SK-N-SH treated with all-trans-retinoic acid at 6 μM for 48 hours (cell line): ENCODE data around the gene BTNL9.

Source experiments
- ATAC-seq: fragments of 200-7000 bp; cut with Tn5 transposase; 3 replicates; pipeline ENCODE4 v1.9.1; 2020; ENCODE audit warnings: mild to moderate bottlenecking, moderate library complexity
- ARNTL ChIP-seq: fragments of 450-650 bp; formaldehyde crosslinking; IDR thresholded peaks from 2 replicates; pipeline ENCODE4 v1.5.0; 2020; ENCODE audit warnings: low read depth, mild to moderate bottlenecking, moderate library complexity, borderline replicate concordance
- CREB5 ChIP-seq: fragments of 250-450 bp; sonication (Bioruptor Pico); IDR thresholded peaks from 2 replicates; pipeline ENCODE4 v1.5.1; 2020; ENCODE audit warnings: low read depth, mild to moderate bottlenecking, moderate library complexity
- CSRNP3 ChIP-seq: fragments of 250-450 bp; sonication (Bioruptor Pico); IDR thresholded peaks from 2 replicates; pipeline ENCODE4 v1.5.1; 2021; ENCODE audit warnings: mild to moderate bottlenecking, moderate library complexity
- GLIS3 ChIP-seq: fragments of 250-450 bp; sonication (Bioruptor Pico); IDR thresholded peaks from 2 replicates; pipeline ENCODE4 v1.5.0; 2020; ENCODE audit warnings: mild to moderate bottlenecking, moderate library complexity
- ISL1 ChIP-seq: fragments of 250-450 bp; sonication (Bioruptor Pico); IDR thresholded peaks from 2 replicates; pipeline ENCODE4 v2.1.2; 2022; ENCODE audit warnings: mild to moderate bottlenecking, moderate library complexity
- OSR1 ChIP-seq: fragments of 250-450 bp; sonication (Bioruptor Pico); IDR thresholded peaks from 2 replicates; pipeline ENCODE4 v1.8.0; 2022; ENCODE audit warnings: moderate library complexity, mild to moderate bottlenecking, inconsistent platforms
- PPARA ChIP-seq: fragments of 250-450 bp; sonication (Bioruptor Pico); IDR thresholded peaks from 2 replicates; pipeline ENCODE4 v1.5.0; 2020; ENCODE audit warnings: mild to moderate bottlenecking, borderline replicate concordance
- RARB ChIP-seq: fragments of 250-450 bp; sonication (Bioruptor Pico); IDR thresholded peaks from 2 replicates; pipeline ENCODE4 v1.8.0; 2021; ENCODE audit warnings: mild to moderate bottlenecking, moderate library complexity
- SNAI2 ChIP-seq: fragments of 250-450 bp; sonication (Bioruptor Pico); IDR thresholded peaks from 2 replicates; pipeline ENCODE4 v1.5.0; 2020; ENCODE audit warnings: mild to moderate bottlenecking, moderate library complexity
- TCF4 ChIP-seq: fragments of 250-450 bp; sonication (Bioruptor Pico); IDR thresholded peaks from 2 replicates; pipeline ENCODE4 v1.8.0; 2021; ENCODE audit warnings: mild to moderate bottlenecking, moderate library complexity, borderline replicate concordance
- TOX ChIP-seq: fragments of 250-450 bp; sonication (Bioruptor Pico); IDR thresholded peaks from 2 replicates; pipeline ENCODE4 v1.8.0; 2021; ENCODE audit warnings: mild to moderate bottlenecking, moderate library complexity, borderline replicate concordance
- TSHZ2 ChIP-seq: fragments of 250-450 bp; sonication (Bioruptor Pico); IDR thresholded peaks from 2 replicates; pipeline ENCODE4 v1.5.0; 2020; ENCODE audit warnings: mild to moderate bottlenecking, moderate library complexity
- ZNF8 ChIP-seq: fragments of 450-650 bp; formaldehyde crosslinking; IDR thresholded peaks from 2 replicates; pipeline ENCODE4 v1.5.0; 2020; ENCODE audit warnings: mild to moderate bottlenecking, moderate library complexity
- TF ChIP-seq, protein P1 (sequence below): fragments of 250-450 bp; sonication (Bioruptor Pico); IDR thresholded peaks from 2 replicates; pipeline ENCODE4 v1.8.0; 2021; ENCODE audit warnings: low read depth, mild to moderate bottlenecking, moderate library complexity, borderline replicate concordance
- TF ChIP-seq, protein P2 (sequence below): fragments of 250-450 bp; sonication (Bioruptor Pico); IDR thresholded peaks from 2 replicates; pipeline ENCODE4 v1.8.0; 2020; ENCODE audit warnings: mild to moderate bottlenecking, moderate library complexity, borderline replicate concordance

The BTNL9 gene

GRCh38 chr5:181050016-181050415, 9.9 kb downstream of the BTNL9 start:
- ATAC-seq, result no peak
- TF ChIP-seq ISL1 (no peak), OSR1 (CRISPR knock-in tag) (no peak), SNAI2 (CRISPR knock-in tag) (no peak), PPARA (no peak), ARNTL (no peak), CREB5 (CRISPR knock-in tag) (no peak), TSHZ2 (CRISPR knock-in tag) (no peak), GLIS3 (CRISPR knock-in tag) (no peak), CSRNP3 (CRISPR knock-in tag) (no peak)

- TF ChIP-seq TSHZ2 (CRISPR knock-in tag), result no peak
- no peak for TF ChIP-seq CREB5 (CRISPR knock-in tag)
- ATAC-seq, result no peak
These were observed 12.0 kb downstream of the BTNL9 start for GRCh38 chr5:181051841-181052671.

GRCh38 chr5:181052672-181053487, 12.8 kb downstream of the BTNL9 start:
- TF ChIP-seq, protein P1, sequence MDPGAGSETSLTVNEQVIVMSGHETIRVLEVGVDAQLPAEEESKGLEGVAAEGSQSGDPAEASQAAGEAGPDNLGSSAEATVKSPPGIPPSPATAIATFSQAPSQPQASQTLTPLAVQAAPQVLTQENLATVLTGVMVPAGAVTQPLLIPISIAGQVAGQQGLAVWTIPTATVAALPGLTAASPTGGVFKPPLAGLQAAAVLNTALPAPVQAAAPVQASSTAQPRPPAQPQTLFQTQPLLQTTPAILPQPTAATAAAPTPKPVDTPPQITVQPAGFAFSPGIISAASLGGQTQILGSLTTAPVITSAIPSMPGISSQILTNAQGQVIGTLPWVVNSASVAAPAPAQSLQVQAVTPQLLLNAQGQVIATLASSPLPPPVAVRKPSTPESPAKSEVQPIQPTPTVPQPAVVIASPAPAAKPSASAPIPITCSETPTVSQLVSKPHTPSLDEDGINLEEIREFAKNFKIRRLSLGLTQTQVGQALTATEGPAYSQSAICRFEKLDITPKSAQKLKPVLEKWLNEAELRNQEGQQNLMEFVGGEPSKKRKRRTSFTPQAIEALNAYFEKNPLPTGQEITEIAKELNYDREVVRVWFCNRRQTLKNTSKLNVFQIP, result no peak
- no peak for TF ChIP-seq CREB5 (CRISPR knock-in tag)
- TF ChIP-seq RARB, result no peak
- no peak for TF ChIP-seq TOX (CRISPR knock-in tag)
- TF ChIP-seq TCF4 (CRISPR knock-in tag), result no peak
- TF ChIP-seq ISL1, result no peak
- no peak for TF ChIP-seq ZNF8 (CRISPR knock-in tag)
- TF ChIP-seq GLIS3 (CRISPR knock-in tag), result no peak
- TF ChIP-seq, protein P2, sequence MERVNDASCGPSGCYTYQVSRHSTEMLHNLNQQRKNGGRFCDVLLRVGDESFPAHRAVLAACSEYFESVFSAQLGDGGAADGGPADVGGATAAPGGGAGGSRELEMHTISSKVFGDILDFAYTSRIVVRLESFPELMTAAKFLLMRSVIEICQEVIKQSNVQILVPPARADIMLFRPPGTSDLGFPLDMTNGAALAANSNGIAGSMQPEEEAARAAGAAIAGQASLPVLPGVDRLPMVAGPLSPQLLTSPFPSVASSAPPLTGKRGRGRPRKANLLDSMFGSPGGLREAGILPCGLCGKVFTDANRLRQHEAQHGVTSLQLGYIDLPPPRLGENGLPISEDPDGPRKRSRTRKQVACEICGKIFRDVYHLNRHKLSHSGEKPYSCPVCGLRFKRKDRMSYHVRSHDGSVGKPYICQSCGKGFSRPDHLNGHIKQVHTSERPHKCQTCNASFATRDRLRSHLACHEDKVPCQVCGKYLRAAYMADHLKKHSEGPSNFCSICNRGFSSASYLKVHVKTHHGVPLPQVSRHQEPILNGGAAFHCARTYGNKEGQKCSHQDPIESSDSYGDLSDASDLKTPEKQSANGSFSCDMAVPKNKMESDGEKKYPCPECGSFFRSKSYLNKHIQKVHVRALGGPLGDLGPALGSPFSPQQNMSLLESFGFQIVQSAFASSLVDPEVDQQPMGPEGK (CRISPR knock-in tag), result no peak
- ATAC-seq, result peak; percentile 16; the same call in 2 of the 3 replicates
